GM12872 (cell line): ENCODE measurements around the gene TMEM150C.

Experiments used
- TF ChIP-seq, protein P1 (sequence below): IDR thresholded peaks from 3 replicates; pipeline ENCODE4 v1.5.1; 2011; ENCODE audit warnings: low read depth, mild to moderate bottlenecking, low read length, moderate library complexity; ENCODE audit not compliant: insufficient read depth

Gene TMEM150C

DNA sequence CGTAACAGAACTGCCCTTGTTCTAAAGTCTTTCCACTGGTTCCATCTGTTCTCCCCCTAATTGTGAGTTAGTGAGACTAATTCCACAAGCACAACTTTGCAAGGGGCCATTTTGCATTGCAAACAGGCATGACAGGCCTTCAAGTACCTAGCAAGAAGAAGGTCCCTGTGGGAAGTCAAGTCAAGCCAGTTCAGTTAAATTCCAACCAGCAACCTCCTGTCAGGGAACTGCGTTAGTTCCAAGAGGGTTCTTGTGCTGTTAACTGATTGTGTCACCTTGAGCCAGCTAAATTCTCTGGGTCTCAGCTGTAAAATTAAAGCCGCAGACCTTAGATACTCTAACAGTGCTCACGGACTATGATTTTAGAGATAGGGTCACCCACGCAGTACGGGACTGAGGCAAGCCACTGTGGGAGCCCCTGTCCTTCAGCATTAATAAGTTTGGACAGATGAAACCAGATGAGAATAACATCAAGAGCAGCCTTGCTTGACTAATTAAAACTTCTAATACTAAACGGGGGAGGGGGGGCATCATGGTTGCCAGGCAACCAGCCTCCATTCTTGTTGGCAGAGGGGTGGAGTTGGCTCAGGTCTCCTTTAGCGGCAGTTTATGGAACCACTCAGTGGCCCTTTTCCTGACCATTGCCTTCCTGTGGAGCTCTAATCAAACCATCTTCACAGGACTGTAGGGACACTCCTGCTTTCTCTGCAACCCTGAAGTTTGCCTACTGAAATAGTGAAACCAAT is 24.1 kb upstream of the TMEM150C start:
- TF ChIP-seq, protein P1, sequence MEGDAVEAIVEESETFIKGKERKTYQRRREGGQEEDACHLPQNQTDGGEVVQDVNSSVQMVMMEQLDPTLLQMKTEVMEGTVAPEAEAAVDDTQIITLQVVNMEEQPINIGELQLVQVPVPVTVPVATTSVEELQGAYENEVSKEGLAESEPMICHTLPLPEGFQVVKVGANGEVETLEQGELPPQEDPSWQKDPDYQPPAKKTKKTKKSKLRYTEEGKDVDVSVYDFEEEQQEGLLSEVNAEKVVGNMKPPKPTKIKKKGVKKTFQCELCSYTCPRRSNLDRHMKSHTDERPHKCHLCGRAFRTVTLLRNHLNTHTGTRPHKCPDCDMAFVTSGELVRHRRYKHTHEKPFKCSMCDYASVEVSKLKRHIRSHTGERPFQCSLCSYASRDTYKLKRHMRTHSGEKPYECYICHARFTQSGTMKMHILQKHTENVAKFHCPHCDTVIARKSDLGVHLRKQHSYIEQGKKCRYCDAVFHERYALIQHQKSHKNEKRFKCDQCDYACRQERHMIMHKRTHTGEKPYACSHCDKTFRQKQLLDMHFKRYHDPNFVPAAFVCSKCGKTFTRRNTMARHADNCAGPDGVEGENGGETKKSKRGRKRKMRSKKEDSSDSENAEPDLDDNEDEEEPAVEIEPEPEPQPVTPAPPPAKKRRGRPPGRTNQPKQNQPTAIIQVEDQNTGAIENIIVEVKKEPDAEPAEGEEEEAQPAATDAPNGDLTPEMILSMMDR: no peak

DNA sequence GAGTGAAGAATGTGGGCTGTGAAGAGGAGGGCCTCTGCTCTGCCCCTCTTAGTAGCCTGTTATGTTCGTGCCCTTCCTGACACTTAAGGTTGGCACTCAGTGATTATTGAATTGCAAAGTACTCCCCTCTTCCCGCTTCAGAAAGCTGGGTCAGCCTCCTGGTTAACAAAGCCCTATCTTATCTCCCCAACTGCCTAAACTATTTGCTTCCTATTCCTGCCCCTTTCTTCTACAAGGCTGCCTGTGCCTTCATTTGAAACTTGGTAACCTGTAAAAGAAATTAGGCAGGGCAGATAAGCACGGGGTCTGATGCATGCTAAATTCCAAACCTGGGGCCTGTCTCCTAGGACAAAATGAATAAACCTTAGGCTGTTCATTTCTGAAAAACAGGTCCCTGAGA is 23.1 kb upstream of the TMEM150C start:
- TF ChIP-seq, protein P1: no peak

DNA sequence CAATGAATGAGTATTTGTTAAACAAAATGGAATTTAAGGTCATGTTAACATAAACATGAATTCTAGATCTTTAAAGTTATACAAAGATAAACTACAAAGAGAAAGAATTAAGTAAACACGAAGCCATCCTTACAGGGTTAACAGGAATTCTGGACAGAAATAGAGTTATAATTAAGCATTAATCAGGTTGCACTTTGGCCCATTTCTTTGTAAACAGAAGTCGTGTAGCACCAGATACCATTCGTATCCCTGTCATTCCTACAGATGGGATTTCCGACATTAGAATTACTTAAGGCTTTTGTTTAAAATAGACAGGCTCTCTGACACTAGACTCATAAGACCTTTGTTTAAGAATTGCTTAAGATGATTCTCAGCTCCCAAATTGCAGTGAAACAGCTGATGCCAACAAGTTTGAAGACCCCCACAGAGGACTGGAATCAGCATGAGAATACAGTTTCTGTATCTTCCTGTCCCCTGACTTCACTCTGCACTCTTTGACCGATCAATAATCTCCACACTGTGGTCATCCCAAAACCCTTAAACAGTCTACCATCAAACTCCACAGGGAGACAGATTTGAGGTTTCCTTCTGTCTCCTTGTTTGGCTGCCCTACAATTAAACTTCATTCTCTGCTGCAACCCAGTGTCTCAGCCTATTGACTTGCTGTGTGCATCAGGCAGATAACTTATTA is 22.3 kb upstream of the TMEM150C start:
- TF ChIP-seq, protein P1: no peak

DNA sequence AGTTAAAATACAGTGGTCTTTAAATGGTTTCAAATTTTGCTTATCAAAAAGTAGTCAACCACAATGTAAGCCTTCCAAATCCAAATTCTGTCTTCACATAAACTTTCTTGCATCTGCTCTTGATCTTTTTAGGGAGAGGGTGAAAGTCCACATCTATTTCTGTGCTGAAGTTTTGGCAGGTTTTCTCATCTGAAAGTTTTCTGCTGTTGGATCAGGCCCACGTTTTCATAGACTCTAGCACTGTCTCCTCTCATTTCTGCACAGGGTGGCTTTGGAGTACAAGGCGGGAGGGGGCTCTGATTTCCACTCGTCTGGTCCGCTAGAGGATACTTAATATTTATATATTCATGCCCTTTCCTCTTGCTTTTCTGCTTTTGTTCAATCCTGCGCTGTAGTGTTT is 18.1 kb upstream of the TMEM150C start:
- TF ChIP-seq, protein P1: no peak

DNA sequence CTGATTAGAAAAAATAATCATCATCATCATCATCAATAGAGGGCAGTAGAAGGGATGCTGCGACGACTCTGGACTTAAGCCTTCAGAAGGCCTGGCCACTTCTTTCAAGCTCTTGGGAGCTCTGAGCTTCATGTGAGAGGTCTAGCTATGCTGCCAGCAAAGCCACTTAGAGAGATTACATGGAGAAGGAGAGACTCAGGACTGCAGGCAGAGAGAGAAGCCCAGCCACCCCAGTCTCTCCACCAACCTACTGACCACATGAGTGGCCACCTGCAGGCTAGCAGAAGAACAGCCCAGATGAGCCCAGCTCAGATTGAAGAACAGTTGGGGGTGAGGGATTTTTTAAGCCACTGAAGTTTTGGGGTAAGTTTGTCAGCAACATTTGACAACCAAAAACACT is 17.1 kb upstream of the TMEM150C start:
- TF ChIP-seq, protein P1: peak; percentile 12; the same call in 1 of the 3 replicates

DNA sequence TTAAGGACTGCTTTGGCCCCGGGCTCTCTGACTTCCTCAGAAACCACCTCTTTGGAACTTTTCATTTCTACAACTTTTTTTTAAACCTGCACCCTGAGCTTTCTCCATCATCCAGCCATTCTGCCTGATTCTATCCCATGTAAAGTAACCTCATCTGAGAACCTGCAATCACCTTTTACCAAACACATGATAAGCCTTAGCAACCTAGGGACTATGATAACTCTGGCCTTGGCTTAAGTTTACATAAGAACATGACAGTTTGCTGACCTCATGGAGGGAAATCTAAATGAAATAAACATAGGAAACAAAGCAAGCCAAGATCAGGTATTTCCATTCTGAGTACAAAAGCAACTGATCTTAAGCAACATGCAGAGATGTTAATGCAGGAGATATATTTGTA is 15.7 kb upstream of the TMEM150C start:
- TF ChIP-seq, protein P1: no peak

DNA sequence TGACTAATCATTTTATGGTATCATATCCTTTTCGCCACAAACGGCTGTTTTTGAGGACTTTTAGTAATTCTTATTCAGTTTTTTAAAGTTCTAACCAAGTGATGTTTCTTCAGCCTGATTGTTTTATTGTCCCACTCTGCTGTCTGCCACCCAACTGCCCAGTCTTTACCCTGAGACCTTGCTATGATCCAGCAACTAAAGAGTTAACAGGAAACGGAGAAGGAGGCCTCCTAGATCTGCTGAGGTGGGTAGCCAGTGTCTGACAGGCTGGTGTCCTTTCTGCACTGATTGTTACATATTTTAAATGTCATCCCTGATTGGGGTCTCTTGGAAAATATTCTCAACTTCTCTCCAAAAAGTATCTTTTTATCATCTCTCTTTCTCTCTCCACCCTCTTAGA is 7.9 kb upstream of the TMEM150C start:
- TF ChIP-seq, protein P1: no peak
